GM12878 (cell line): ENCODE results near the gene WWOX. TPM values are rescaled to one million over a fixed set of nuclear protein-coding genes. Genes with fewer than 3 reads are reported as not detected.

Source experiments
- ATAC-seq: fragments of 200-7000 bp; cut with Tn5 transposase; 3 replicates; pipeline ENCODE4 v1.9.1; 2020; ENCODE audit warnings: mild to moderate bottlenecking, moderate library complexity
- BruUV-seq: library from RNA; stranded (reverse); fragments of 400-500 nt; replicated peaks from 2 replicates; lab custom pipeline; 2021; lab: Mats Ljungman, UMichigan
- CTCF ChIA-PET: fragments of 300-600 bp; sonication (Branson Sonifier 250); formaldehyde crosslinking; extraction: SDS; loops from one replicate; lab custom pipeline; 2021; ENCODE audit warnings: inconsistent platforms; lab: Yijun Ruan, JAX
- POLR2A ChIA-PET: fragments of 350-600 bp; formaldehyde crosslinking; extraction: SDS; loops from one replicate; lab custom pipeline; 2021; ENCODE audit warnings: inconsistent platforms; lab: Charles Lee
- RAD21 ChIA-PET: fragments of 300-600 bp; sonication (Branson Sonifier 250); formaldehyde crosslinking; loops from one replicate; lab custom pipeline; 2023; ENCODE audit warnings: antibody characterized with exemption; ENCODE audit not compliant: unreplicated experiment; lab: Charles Lee
- SMC1A ChIA-PET: fragments of 300-600 bp; sonication (Branson Sonifier 250); formaldehyde crosslinking; loops from one replicate; lab custom pipeline; 2023; ENCODE audit not compliant: unreplicated experiment, uncharacterized antibody; lab: Charles Lee
- DNase-seq: peaks from one replicate; pipeline ENCODE4 v3.0.0-alpha.2; 2011; ENCODE audit warnings: low read depth, low spot score
- FAIRE-seq: peaks from 3 replicates; lab custom pipeline; 2011; peaks lifted over from hg19 to GRCh38; lab: Jason Lieb, UNC
- H2AFZ ChIP-seq: 2 replicates; pipeline ENCODE4 v1.6.0; 2011; ENCODE audit warnings: low read depth, low read length, control low read depth; ENCODE audit not compliant: control insufficient read depth
- H3K27ac ChIP-seq: 2 replicates; pipeline ENCODE4 v1.5.1; 2011; ENCODE audit warnings: control low read depth; ENCODE audit not compliant: control insufficient read depth, insufficient read depth
- H3K27me3 ChIP-seq, 2 experiments: replicated peaks in 1 of 2; 2 replicates each; pipeline versions ENCODE4 v1.6.0 to v1.6.1; 2011; ENCODE audit warnings: low read length in 1 of 2; ENCODE audit not compliant: control insufficient read depth in 2 of 2, insufficient read depth in 2 of 2
- H3K36me3 ChIP-seq, 2 experiments: 2 replicates each; pipeline ENCODE4 v1.5.1; 2011; ENCODE audit warnings: low read length in 1 of 2; ENCODE audit not compliant: control insufficient read depth in 2 of 2, insufficient read depth in 2 of 2
- H3K4me1 ChIP-seq: 2 replicates; pipeline ENCODE4 v1.6.1; 2011; ENCODE audit warnings: mild to moderate bottlenecking, low read length, moderate library complexity, mixed read lengths; ENCODE audit not compliant: control insufficient read depth, insufficient read depth
- H3K4me2 ChIP-seq: 2 replicates; pipeline ENCODE4 v1.6.0; 2011; ENCODE audit warnings: control low read depth; ENCODE audit not compliant: control insufficient read depth, insufficient read depth
- H3K4me3 ChIP-seq: fragments of 200-600 bp; sonication (generic); 2 replicates; pipeline ENCODE4 v1.5.1; 2016
- H3K79me2 ChIP-seq: 2 replicates; pipeline ENCODE4 v1.6.0; 2011; ENCODE audit warnings: low read length; ENCODE audit not compliant: control insufficient read depth, insufficient read depth
- H3K9ac ChIP-seq: 2 replicates; pipeline ENCODE4 v1.8.0; 2011; ENCODE audit warnings: low read length, control low read depth, mixed read lengths; ENCODE audit not compliant: control insufficient read depth, insufficient read depth
- H3K9me3 ChIP-seq: replicated peaks from 3 replicates; pipeline ENCODE4 v1.5.1; 2011; ENCODE audit warnings: mild to moderate bottlenecking, low read length; ENCODE audit not compliant: control insufficient read depth, insufficient read depth
- H4K20me1 ChIP-seq: 2 replicates; pipeline ENCODE4 v1.6.0; 2011; ENCODE audit not compliant: control insufficient read depth, insufficient read depth
- EZH2 ChIP-seq: IDR thresholded peaks from 2 replicates; pipeline ENCODE4 v1.6.1; 2012; ENCODE audit warnings: low read depth, mild to moderate bottlenecking, control low read depth, inconsistent platforms, low read length, borderline replicate concordance; ENCODE audit not compliant: control insufficient read depth
- KDM1A ChIP-seq: fragments of 200-600 bp; sonication (generic); IDR thresholded peaks from 2 replicates; pipeline ENCODE4 v1.6.1; 2016; ENCODE audit warnings: borderline replicate concordance
- MYC ChIP-seq: IDR thresholded peaks from 2 replicates; pipeline ENCODE4 v1.6.1; 2011; ENCODE audit warnings: mild to moderate bottlenecking, low read length, moderate library complexity, inconsistent platforms; ENCODE audit not compliant: insufficient read depth, insufficient replicate concordance, insufficient read length, severe bottlenecking
- YBX1 ChIP-seq: fragments of 450-650 bp; IDR thresholded peaks from 2 replicates; pipeline ENCODE4 v1.6.1; 2016; ENCODE audit warnings: antibody characterized with exemption
- ZNF217 ChIP-seq: fragments of 450-650 bp; IDR thresholded peaks from 2 replicates; pipeline ENCODE4 v1.6.1; 2017; ENCODE audit warnings: antibody characterized with exemption, mild to moderate bottlenecking
- WGBS: methylation state at CpG from one replicate; pipeline ENCODE4 v1.1.6; 2016; ENCODE audit warnings: low lambda C conversion rate; ENCODE audit not compliant: insufficient replicate concordance, insufficient coverage; ENCODE audit errors: missing lambda C conversion rate; 5-methylcytosine and 5-hydroxymethylcytosine counted together
- in situ Hi-C: fragments of 300-500 bp; cut with MboI; formaldehyde crosslinking; loops from 9 replicates; pipeline ENCODE4 v1.14.3; 2018; ENCODE audit warnings: mixed read lengths
- intact Hi-C: fragments of 100-400 bp; cut with micrococcal nuclease; formaldehyde crosslinking; loops from one replicate; pipeline ENCODE4 v1.14.2; 2022; ENCODE audit not compliant: unreplicated experiment
- polyA plus RNA-seq, 11 experiments: library from polyadenylated mRNA; depleted of rRNA in 4 of 11; unstranded in 6 of 11; stranded (reverse) in 5 of 11; fragments of >200 nt; fragmentation: Nextera tagmentation in 4 of 11; fragmentation: Illumina TruSeq in 1 of 11; extraction: Ambion mirVana in 4 of 11; extraction: Trizol in 1 of 11; gene quantifications; 1 replicate in 1 of 11; 2 replicates in 10 of 11; pipeline versions ENCODE4 v1.2.1 to v1.2.3, GENCODE V29; 2011 to 2016; ENCODE audit warnings: inconsistent platforms in 2 of 11, missing spikeins in 2 of 11, low read depth in 1 of 11
- total RNA-seq, 4 experiments: library from RNA; depleted of rRNA in 3 of 4; stranded (reverse); fragments of >200 nt in 3 of 4; fragmentation: Illumina TruSeq in 1 of 4; extraction: Trizol in 1 of 4; gene quantifications; 2 replicates each; pipeline versions ENCODE4 v1.2.1 to v1.2.3, GENCODE V29; 2013 to 2021

WWOX gene
- total and polyA plus RNA-seq, 10 of the 15 experiments (the other 5 are each of a cell fraction or from before 2014, with no cell fraction given) = 2.8 to 24.4 (median 17.8) TPM

GRCh38 chr16:78386557-78387324 is 287.3 kb downstream of the WWOX start (continued):
- TF ChIP-seq MYC (no peak), ZNF217 (no peak)

GRCh38 chr16:78389009-78389498 is 289.6 kb downstream of the WWOX start:
- Histone ChIP-seq H3K4me1 (no peaks in the 10 kb centered on the region), H2AFZ (no peak overlapping the region), H3K9me3 (no peaks in the 10 kb centered on the region), H3K79me2 (no peaks in the 10 kb centered on the region), H3K27me3 (no peaks in the 10 kb centered on the region), H3K27ac (no peak overlapping the region), H3K4me2 (no peak overlapping the region), H4K20me1 (no peaks in the 10 kb centered on the region), H3K9ac (no peak overlapping the region), H3K36me3 (no peaks in the 10 kb centered on the region), H3K4me3 (no peak overlapping the region)
- POLR2A ChIA-PET = no interaction called here
- no peak for TF ChIP-seq YBX1
- TF ChIP-seq EZH2 = no peak
- TF ChIP-seq MYC = no peak
- intact Hi-C loops (no loop called here), in situ Hi-C loops (no loop called here)
- CTCF ChIA-PET = no interaction called here
- DNase-seq (no peak), ATAC-seq (no peak), FAIRE-seq (no peak)
- 87% methylated on average over 8 of the region's 8 CpGs for WGBS
- BruUV-seq = no TSS peak
- SMC1A ChIA-PET = no interaction called here
- RAD21 ChIA-PET = no interaction called here

GRCh38 chr16:78390092-78390491 is 290.6 kb downstream of the WWOX start:
- ChIA-PET POLR2A (no interaction called here), SMC1A (no interaction called here), CTCF (no interaction called here), RAD21 (no interaction called here)
- H3K9me3 ChIP-seq = no peaks in the 10 kb centered on the region
- H3K79me2 ChIP-seq = no peaks in the 10 kb centered on the region
- TF ChIP-seq KDM1A (no peak), ZNF217 (no peak)
- no peak overlapping the region for H3K4me2 ChIP-seq
- no peak for ATAC-seq
- no peaks in the 10 kb centered on the region for H3K4me1 ChIP-seq
- FAIRE-seq = no peak
- no peak overlapping the region for H2AFZ ChIP-seq
- intact Hi-C loops = no loop called here
- no peaks in the 10 kb centered on the region for H3K27me3 ChIP-seq
- no peak overlapping the region for H3K9ac ChIP-seq
- no peaks in the 10 kb centered on the region for H3K36me3 ChIP-seq
- no peaks in the 10 kb centered on the region for H4K20me1 ChIP-seq
- H3K4me3 ChIP-seq = no peak overlapping the region
- no peak for DNase-seq
- no TSS peak for BruUV-seq
- in situ Hi-C loops = no loop called here
- no peak overlapping the region for H3K27ac ChIP-seq
- 90% methylated on average over 4 of the region's 4 CpGs for WGBS
